ENCODE measurements around the gene MED20. TPM values are rescaled to one million over a fixed set of nuclear protein-coding genes. Genes with fewer than 3 reads are reported as not detected.
A peak's percentile ranks its signal among the peaks of the same experiment; 100 is the strongest.

MED20 gene
- total RNA-seq, 1 donor from 2014 or later, result 28.9 TPM

- peak overlapping the region; percentile 100 for H3K4me3 Mint-ChIP-seq (ENCODE audit: unreplicated experiment)
- no peak for DNase-seq (ENCODE audit: low read depth)
- H4K20me1 ChIP-seq (ENCODE audit: insufficient read depth, low read length), result peaks cover 27% of the 10 kb centered on the region
- H3K27ac Mint-ChIP-seq (ENCODE audit: unreplicated experiment), result peak overlapping the region; percentile 100
- H3K79me2 ChIP-seq (ENCODE audit: insufficient read depth, low read length), result peaks cover 66% of the 10 kb centered on the region
- H3K4me3 ChIP-seq (ENCODE audit: insufficient read depth, low read depth, low read length), result peak overlapping the region; percentile 93
- H3K9me3 Mint-ChIP-seq (ENCODE audit: unreplicated experiment), result no peaks in the 10 kb centered on the region
- H3K4me1 ChIP-seq (ENCODE audit: insufficient read depth, low read length), result peaks cover 28% of the 10 kb centered on the region
- H3K36me3 Mint-ChIP-seq (ENCODE audit: low read depth, unreplicated experiment), result peaks cover 10% of the 10 kb centered on the region
- peaks cover 35% of the 10 kb centered on the region for H3K4me1 Mint-ChIP-seq (ENCODE audit: low read depth, unreplicated experiment)
- H3K4me2 ChIP-seq (ENCODE audit: low read length), result peak overlapping the region; percentile 86
- TF ChIP-seq, protein P1, sequence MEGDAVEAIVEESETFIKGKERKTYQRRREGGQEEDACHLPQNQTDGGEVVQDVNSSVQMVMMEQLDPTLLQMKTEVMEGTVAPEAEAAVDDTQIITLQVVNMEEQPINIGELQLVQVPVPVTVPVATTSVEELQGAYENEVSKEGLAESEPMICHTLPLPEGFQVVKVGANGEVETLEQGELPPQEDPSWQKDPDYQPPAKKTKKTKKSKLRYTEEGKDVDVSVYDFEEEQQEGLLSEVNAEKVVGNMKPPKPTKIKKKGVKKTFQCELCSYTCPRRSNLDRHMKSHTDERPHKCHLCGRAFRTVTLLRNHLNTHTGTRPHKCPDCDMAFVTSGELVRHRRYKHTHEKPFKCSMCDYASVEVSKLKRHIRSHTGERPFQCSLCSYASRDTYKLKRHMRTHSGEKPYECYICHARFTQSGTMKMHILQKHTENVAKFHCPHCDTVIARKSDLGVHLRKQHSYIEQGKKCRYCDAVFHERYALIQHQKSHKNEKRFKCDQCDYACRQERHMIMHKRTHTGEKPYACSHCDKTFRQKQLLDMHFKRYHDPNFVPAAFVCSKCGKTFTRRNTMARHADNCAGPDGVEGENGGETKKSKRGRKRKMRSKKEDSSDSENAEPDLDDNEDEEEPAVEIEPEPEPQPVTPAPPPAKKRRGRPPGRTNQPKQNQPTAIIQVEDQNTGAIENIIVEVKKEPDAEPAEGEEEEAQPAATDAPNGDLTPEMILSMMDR (IDR thresholded peaks at IDR 0.05; ENCODE audit: insufficient read depth, low read depth, low read length), result no peak
- no peak for TF ChIP-seq EZH2 (IDR thresholded peaks at IDR 0.05; ENCODE audit: insufficient read depth, low read length)
- FAIRE-seq, result no peak
- peak overlapping the region; percentile 91 for H2AFZ ChIP-seq (ENCODE audit: low read depth, low read length)
- peaks cover 10% of the 10 kb centered on the region for H3K36me3 ChIP-seq (ENCODE audit: insufficient read depth, low read length)
- H3K9ac ChIP-seq (ENCODE audit: low read length), result peak overlapping the region; percentile 94
- H3K9me3 ChIP-seq (ENCODE audit: insufficient read depth, low read depth, low read length), result no peaks in the 10 kb centered on the region
- H3K27me3 Mint-ChIP-seq (ENCODE audit: low read depth, unreplicated experiment), result no peaks in the 10 kb centered on the region
- no peaks in the 10 kb centered on the region for H3K27me3 ChIP-seq (ENCODE audit: insufficient read depth, low read length)
- peak overlapping the region; percentile 100 for H3K27ac ChIP-seq (ENCODE audit: low read depth, low read length)
Observed at GRCh38 chr6:41921712-41921998, 716 bp upstream of the MED20 start.

- Mint-ChIP-seq H3K27ac (ENCODE audit: unreplicated experiment) (peak overlapping the region; percentile 99), H3K4me3 (ENCODE audit: unreplicated experiment) (peak overlapping the region; percentile 40), H3K36me3 (ENCODE audit: low read depth, unreplicated experiment) (peaks cover 19% of the 10 kb centered on the region), H3K4me1 (ENCODE audit: low read depth, unreplicated experiment) (peaks cover 32% of the 10 kb centered on the region), H3K9me3 (ENCODE audit: unreplicated experiment) (no peaks in the 10 kb centered on the region), H3K27me3 (ENCODE audit: low read depth, unreplicated experiment) (no peaks in the 10 kb centered on the region)
- Histone ChIP-seq H3K79me2 (ENCODE audit: insufficient read depth, low read length) (peaks cover 46% of the 10 kb centered on the region), H3K27me3 (ENCODE audit: insufficient read depth, low read length) (no peaks in the 10 kb centered on the region), H3K36me3 (ENCODE audit: insufficient read depth, low read length) (peaks cover 11% of the 10 kb centered on the region), H2AFZ (ENCODE audit: low read depth, low read length) (no peak overlapping the region), H3K4me3 (ENCODE audit: insufficient read depth, low read depth, low read length) (peak overlapping the region; percentile 8), H3K4me1 (ENCODE audit: insufficient read depth, low read length) (peaks cover 26% of the 10 kb centered on the region), H3K27ac (ENCODE audit: low read depth, low read length) (peak overlapping the region; percentile 87), H4K20me1 (ENCODE audit: insufficient read depth, low read length) (no peaks in the 10 kb centered on the region), H3K9ac (ENCODE audit: low read length) (peak overlapping the region; percentile 64), H3K4me2 (ENCODE audit: low read length) (peak overlapping the region; percentile 71), H3K9me3 (ENCODE audit: insufficient read depth, low read depth, low read length) (no peaks in the 10 kb centered on the region)
- DNase-seq (ENCODE audit: low read depth), result peak; percentile 94
- peak; percentile 34 for FAIRE-seq
- TF ChIP-seq, protein P1 (IDR thresholded peaks at IDR 0.05; ENCODE audit: insufficient read depth, low read depth, low read length), result no peak
- no peak for TF ChIP-seq EZH2 (IDR thresholded peaks at IDR 0.05; ENCODE audit: insufficient read depth, low read length)
Observed at GRCh38 chr6:41917528-41917927, 3.4 kb downstream of the MED20 start.

DNA sequence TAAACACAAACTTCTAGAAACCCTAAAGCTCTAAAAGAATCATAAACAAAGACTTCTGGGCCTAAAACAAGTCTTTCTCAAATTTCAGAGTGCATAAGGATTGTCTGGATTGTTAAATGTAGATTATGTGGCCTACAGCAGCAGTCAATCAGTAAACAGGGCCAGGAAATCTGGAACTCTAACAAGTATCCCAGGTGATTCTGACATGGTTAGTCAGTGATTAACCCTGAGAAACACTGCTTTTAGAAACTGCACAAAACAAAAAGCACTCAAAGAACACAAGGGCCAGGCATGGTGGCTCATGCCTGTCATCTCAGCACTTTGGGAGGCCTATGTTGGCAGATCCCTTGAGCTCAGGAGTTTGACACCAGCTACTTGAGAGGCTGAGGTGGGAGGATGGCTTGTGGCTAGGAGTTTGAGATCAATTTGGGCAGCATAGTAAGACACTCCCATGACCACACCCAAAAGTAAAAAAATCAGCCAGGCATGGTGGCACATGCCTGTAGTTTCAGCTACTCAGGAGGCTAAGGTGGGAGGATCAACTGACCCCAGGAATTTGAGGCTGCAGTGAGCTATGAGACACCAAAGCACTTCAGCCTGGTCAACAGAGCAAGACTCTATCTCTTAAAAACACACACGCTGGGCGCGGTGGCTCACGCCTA, 5.9 kb downstream of the MED20 start:
- Histone ChIP-seq H2AFZ (ENCODE audit: low read depth, low read length) (no peak overlapping the region), H3K4me1 (ENCODE audit: insufficient read depth, low read length) (peaks cover 17% of the 10 kb centered on the region), H3K27me3 (ENCODE audit: insufficient read depth, low read length) (no peaks in the 10 kb centered on the region), H4K20me1 (ENCODE audit: insufficient read depth, low read length) (no peaks in the 10 kb centered on the region), H3K27ac (ENCODE audit: low read depth, low read length) (no peak overlapping the region), H3K36me3 (ENCODE audit: insufficient read depth, low read length) (peaks cover 11% of the 10 kb centered on the region), H3K4me2 (ENCODE audit: low read length) (no peak overlapping the region), H3K79me2 (ENCODE audit: insufficient read depth, low read length) (peaks cover 26% of the 10 kb centered on the region), H3K9ac (ENCODE audit: low read length) (no peak overlapping the region), H3K9me3 (ENCODE audit: insufficient read depth, low read depth, low read length) (no peaks in the 10 kb centered on the region), H3K4me3 (ENCODE audit: insufficient read depth, low read depth, low read length) (no peak overlapping the region)
- H3K36me3 Mint-ChIP-seq (ENCODE audit: low read depth, unreplicated experiment), result peaks cover 19% of the 10 kb centered on the region
- DNase-seq (ENCODE audit: low read depth), result no peak
- H3K27ac Mint-ChIP-seq (ENCODE audit: unreplicated experiment), result peak overlapping the region; percentile 3
- TF ChIP-seq EZH2 (IDR thresholded peaks at IDR 0.05; ENCODE audit: insufficient read depth, low read length), result no peak
- TF ChIP-seq, protein P1 (IDR thresholded peaks at IDR 0.05; ENCODE audit: insufficient read depth, low read depth, low read length), result no peak
- H3K9me3 Mint-ChIP-seq (ENCODE audit: unreplicated experiment), result no peaks in the 10 kb centered on the region
- peaks cover 25% of the 10 kb centered on the region for H3K4me1 Mint-ChIP-seq (ENCODE audit: low read depth, unreplicated experiment)
- no peak overlapping the region for H3K4me3 Mint-ChIP-seq (ENCODE audit: unreplicated experiment)
- no peaks in the 10 kb centered on the region for H3K27me3 Mint-ChIP-seq (ENCODE audit: low read depth, unreplicated experiment)
- FAIRE-seq, result no peak

Measured in astrocyte (in vitro differentiated cells and primary cell).